Lung (tissue), 12 donors: ENCODE measurements around the gene KCNIP4. TPM values are rescaled to one million over a fixed set of nuclear protein-coding genes. Genes with fewer than 3 reads are reported as not detected.

Experiments used
- ATAC-seq: fragments of 200-7000 bp; cut with Tn5 transposase; one replicate; pipeline ENCODE4 v1.9.1; 2020; ENCODE audit warnings: moderate number of reproducible peaks; ENCODE audit not compliant: insufficient read depth, low FRiP score
- DNase-seq, 3 donors: peaks; one replicate each; pipeline ENCODE4 v3.0.0-alpha.2; 2013 to 2017
- H3K27ac ChIP-seq, 2 donors: one replicate each; pipeline ENCODE4 v1.5.1; 2013; ENCODE audit warnings: mild to moderate bottlenecking in 2 of 2, moderate library complexity in 2 of 2, control low read depth in 1 of 2, inconsistent platforms in 1 of 2, low read depth in 1 of 2, low read length in 1 of 2
- H3K27me3 ChIP-seq, 3 donors: one replicate each; pipeline ENCODE4 v1.5.1; 2013; ENCODE audit warnings: low read length in 2 of 3; ENCODE audit not compliant: control insufficient read depth in 3 of 3, insufficient read depth in 3 of 3
- H3K36me3 ChIP-seq, 4 donors: one replicate each; pipeline ENCODE4 v1.5.1; 2013; ENCODE audit warnings: low read length in 4 of 4, mild to moderate bottlenecking in 1 of 4, moderate library complexity in 1 of 4; ENCODE audit not compliant: control insufficient read depth in 4 of 4, insufficient read depth in 4 of 4
- H3K4me1 ChIP-seq, 5 donors: one replicate each; pipeline ENCODE4 v1.5.1; 2013; ENCODE audit warnings: low read length in 5 of 5, mild to moderate bottlenecking in 2 of 5, moderate library complexity in 1 of 5; ENCODE audit not compliant: control insufficient read depth in 5 of 5, insufficient read depth in 5 of 5
- H3K4me3 ChIP-seq: one replicate; pipeline ENCODE4 v1.5.1; 2013; ENCODE audit warnings: mild to moderate bottlenecking, control low read depth, moderate library complexity
- H3K9ac ChIP-seq, 2 donors: one replicate each; pipeline ENCODE4 v1.5.1; 2013; ENCODE audit warnings: low read length in 2 of 2, control low read depth in 1 of 2; ENCODE audit not compliant: insufficient read depth in 1 of 2
- H3K9me3 ChIP-seq, 4 donors: one replicate each; pipeline ENCODE4 v1.5.1; 2013; ENCODE audit warnings: low read length in 3 of 4, mild to moderate bottlenecking in 1 of 4, moderate library complexity in 1 of 4; ENCODE audit not compliant: control insufficient read depth in 4 of 4, insufficient read depth in 3 of 4
- WGBS, 2 donors: extraction: QIAGEN DNeasy Blood & Tissue Kit; methylation state at CpG; one replicate each; pipeline ENCODE4 v1.1.7; 2013; 5-methylcytosine and 5-hydroxymethylcytosine counted together
- polyA plus RNA-seq, 2 donors: library from polyadenylated mRNA; stranded (reverse); fragments of 200-250 nt; gene quantifications; one replicate each; pipeline ENCODE4 v1.2.1, GENCODE V29; 2013
- total RNA-seq, 2 donors: library from RNA; depleted of rRNA in 1 of 2; stranded (reverse); fragments of >200 nt in 1 of 2; gene quantifications; one replicate each; pipeline ENCODE4 v1.2.1, GENCODE V29; 2014 to 2021
- TF ChIP-seq, protein P1 (sequence below): IDR thresholded peaks from 2 replicates; pipeline ENCODE4 v1.5.1; 2012; ENCODE audit warnings: mild to moderate bottlenecking; ENCODE audit errors: control extremely low read depth, extremely low read depth
- donor health status: control.
- donor health status: control.
- donor health status: Bipolar disorder and iron deficiency.
- donor health status: healthy.
- donor health status: DM: yes; HTN: yes; CAD: no.

The KCNIP4 gene
- total and polyA plus RNA-seq, 4 donors = 0.11 TPM; not detected in 3

DNA sequence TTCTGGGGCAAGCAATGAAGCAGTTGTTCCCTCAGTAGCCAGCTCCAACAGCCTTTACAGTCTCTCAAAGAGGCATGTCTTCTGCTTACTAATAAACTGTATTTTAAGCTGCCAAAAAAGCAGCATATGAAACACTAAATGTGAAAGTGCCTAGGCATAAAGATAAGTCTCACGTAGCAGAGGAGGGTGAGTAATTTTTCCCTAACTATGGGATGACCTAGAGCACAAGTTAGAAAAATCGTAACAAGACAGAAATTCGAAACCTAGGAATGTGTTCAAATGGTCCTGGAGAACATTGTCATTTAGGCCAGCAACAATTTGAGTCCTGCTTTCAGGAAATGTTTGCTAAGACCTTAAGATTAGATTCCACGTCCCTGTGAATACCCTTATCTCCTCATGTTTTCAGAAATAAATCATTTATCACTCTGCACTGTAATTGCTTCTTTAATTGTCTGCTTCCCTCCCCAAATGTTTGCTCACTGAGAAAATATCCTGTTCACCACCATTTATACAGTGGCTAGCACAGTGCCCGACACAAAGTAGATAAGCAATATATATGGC, 222.2 kb downstream of the KCNIP4 start:
- DNase-seq (peak in 1 of 3 donors; percentile 2), ATAC-seq (no peak)
- WGBS, 2 donors = 46 to 58% methylated on average over 5 of the region's 5 CpGs
- H3K9ac ChIP-seq = no peak overlapping the region
- no peak overlapping the region for H3K4me3 ChIP-seq
- TF ChIP-seq, protein P1, sequence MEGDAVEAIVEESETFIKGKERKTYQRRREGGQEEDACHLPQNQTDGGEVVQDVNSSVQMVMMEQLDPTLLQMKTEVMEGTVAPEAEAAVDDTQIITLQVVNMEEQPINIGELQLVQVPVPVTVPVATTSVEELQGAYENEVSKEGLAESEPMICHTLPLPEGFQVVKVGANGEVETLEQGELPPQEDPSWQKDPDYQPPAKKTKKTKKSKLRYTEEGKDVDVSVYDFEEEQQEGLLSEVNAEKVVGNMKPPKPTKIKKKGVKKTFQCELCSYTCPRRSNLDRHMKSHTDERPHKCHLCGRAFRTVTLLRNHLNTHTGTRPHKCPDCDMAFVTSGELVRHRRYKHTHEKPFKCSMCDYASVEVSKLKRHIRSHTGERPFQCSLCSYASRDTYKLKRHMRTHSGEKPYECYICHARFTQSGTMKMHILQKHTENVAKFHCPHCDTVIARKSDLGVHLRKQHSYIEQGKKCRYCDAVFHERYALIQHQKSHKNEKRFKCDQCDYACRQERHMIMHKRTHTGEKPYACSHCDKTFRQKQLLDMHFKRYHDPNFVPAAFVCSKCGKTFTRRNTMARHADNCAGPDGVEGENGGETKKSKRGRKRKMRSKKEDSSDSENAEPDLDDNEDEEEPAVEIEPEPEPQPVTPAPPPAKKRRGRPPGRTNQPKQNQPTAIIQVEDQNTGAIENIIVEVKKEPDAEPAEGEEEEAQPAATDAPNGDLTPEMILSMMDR = no peak
- no peaks in the 10 kb centered on the region for H3K27me3 ChIP-seq
- no peaks in the 10 kb centered on the region for H3K4me1 ChIP-seq
- no peaks in the 10 kb centered on the region for H3K36me3 ChIP-seq
- no peak overlapping the region for H3K27ac ChIP-seq
- peaks cover 0 to 5% (median 0%) of the 10 kb centered on the region in 4 donors for H3K9me3 ChIP-seq

DNA sequence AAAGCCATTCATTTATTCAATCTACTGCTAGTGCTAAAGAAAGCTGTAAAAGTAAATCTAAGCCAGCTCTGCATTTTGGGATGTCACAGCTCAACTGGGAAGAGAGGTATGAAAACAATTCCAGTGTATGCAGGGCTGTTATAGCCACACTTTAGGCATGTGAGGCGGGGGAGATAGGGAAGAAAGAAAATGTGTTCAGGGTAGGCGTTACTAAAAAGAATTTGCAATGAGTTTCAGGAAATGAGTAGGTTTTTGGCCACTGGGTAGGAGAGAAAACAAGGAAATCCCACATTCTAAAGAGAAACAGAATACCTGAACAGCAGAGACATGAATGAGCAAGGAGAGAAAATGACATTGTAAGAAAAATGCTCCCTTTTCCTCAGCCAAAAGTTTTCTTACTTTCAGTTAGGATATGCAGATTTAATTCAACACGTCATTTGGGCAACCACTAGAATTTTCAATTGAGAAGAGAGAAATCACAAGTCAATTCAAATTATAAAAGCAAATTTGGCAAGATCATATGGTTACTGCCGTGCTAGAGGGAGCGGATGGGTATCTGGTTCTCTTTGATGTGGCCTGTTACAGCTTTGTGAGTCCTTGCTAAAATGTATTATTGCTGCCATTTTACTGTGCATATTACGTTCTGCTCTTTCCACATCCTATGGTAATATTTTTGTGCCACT, 226.3 kb downstream of the KCNIP4 start:
- WGBS, 2 donors = 84 to 87% methylated on average over 6 of the region's 6 CpGs
- ATAC-seq (no peak), DNase-seq (no peak)
- TF ChIP-seq, protein P1 = no peak
- no peak overlapping the region for H3K9ac ChIP-seq
- H3K4me1 ChIP-seq = no peaks in the 10 kb centered on the region
- no peak overlapping the region for H3K27ac ChIP-seq
- peaks cover 0 to 4% (median 0%) of the 10 kb centered on the region in 4 donors for H3K9me3 ChIP-seq
- H3K36me3 ChIP-seq = no peaks in the 10 kb centered on the region
- H3K4me3 ChIP-seq = no peak overlapping the region
- no peaks in the 10 kb centered on the region for H3K27me3 ChIP-seq

DNA sequence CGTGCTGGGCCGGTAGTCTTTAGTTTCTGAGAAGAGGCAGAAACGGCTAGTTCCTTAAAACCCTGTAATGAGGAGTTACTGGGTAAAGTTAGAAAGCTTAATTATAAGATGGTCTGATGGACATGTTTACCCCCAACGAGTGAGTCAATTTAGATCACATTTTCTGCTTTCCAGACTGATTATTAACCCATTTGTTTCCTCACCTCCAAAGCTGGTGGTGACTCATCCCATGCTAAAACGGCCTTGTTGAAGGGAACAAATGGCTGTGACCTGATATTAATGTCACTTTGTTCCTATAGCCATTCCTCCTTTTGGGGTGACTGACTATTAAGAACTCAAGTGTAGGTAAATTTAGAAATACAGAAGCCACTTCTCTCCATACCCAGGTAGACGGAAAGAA, 232.0 kb downstream of the KCNIP4 start:
- Histone ChIP-seq H3K4me1 (no peaks in the 10 kb centered on the region), H3K9me3 (no peaks in the 10 kb centered on the region), H3K4me3 (no peak overlapping the region), H3K9ac (no peak overlapping the region), H3K27me3 (no peaks in the 10 kb centered on the region), H3K36me3 (no peaks in the 10 kb centered on the region), H3K27ac (no peak overlapping the region)
- 73 to 75% methylated on average over 6 of the region's 6 CpGs for WGBS, 2 donors
- TF ChIP-seq, protein P1 = no peak
- DNase-seq = no peak
- ATAC-seq = no peak
